IMR-90 (cell line): ENCODE results near the gene IL16. TPM values are rescaled to one million over a fixed set of nuclear protein-coding genes. Genes with fewer than 3 reads are reported as not detected.

Experiments used
- ATAC-seq: fragments of 200-7000 bp; cut with Tn5 transposase; 2 replicates; pipeline ENCODE4 v1.9.1; 2020; ENCODE audit warnings: low read depth, mild to moderate bottlenecking, moderate library complexity
- BruUV-seq: library from RNA; stranded (reverse); fragments of 400-500 nt; replicated peaks from 2 replicates; lab custom pipeline; 2021; lab: Mats Ljungman, UMichigan
- CTCF ChIA-PET: fragments of 300-600 bp; formaldehyde crosslinking; extraction: SDS; loops from one replicate; lab custom pipeline; 2021; ENCODE audit warnings: antibody characterized with exemption; lab: Yijun Ruan, JAX
- POLR2A ChIA-PET: fragments of 300-600 bp; sonication (Branson Sonifier 250); formaldehyde crosslinking; loops from one replicate; lab custom pipeline; 2022; ENCODE audit warnings: antibody characterized with exemption; ENCODE audit not compliant: unreplicated experiment; lab: Charles Lee
- DNase-seq: peaks from one replicate; pipeline ENCODE4 v3.0.0; 2013
- H2AFZ ChIP-seq: replicated peaks from 2 replicates; pipeline ENCODE3; 2013; ENCODE audit warnings: low read length, mild to moderate bottlenecking; ENCODE audit not compliant: poor library complexity
- H2AK5ac ChIP-seq: 2 replicates; pipeline ENCODE4 v1.6.1; 2013; ENCODE audit warnings: low read depth, low read length, inconsistent platforms
- H2AK9ac ChIP-seq: replicated peaks from 2 replicates; pipeline ENCODE3; 2013; ENCODE audit warnings: mild to moderate bottlenecking, low read depth, low read length, moderate library complexity; ENCODE audit not compliant: poor library complexity
- H2BK120ac ChIP-seq: 2 replicates; pipeline ENCODE4 v1.6.1; 2013; ENCODE audit warnings: low read depth, low read length, inconsistent platforms
- H2BK15ac ChIP-seq: 3 replicates; pipeline ENCODE4 v1.6.1; 2013; ENCODE audit warnings: low read depth, low read length, inconsistent platforms
- H2BK20ac ChIP-seq: 2 replicates; pipeline ENCODE4 v1.6.1; 2013; ENCODE audit warnings: low read depth, mild to moderate bottlenecking, inconsistent platforms, low read length, moderate library complexity
- H2BK5ac ChIP-seq: 2 replicates; pipeline ENCODE4 v1.6.1; 2013; ENCODE audit warnings: mild to moderate bottlenecking, low read depth, low read length, inconsistent platforms; ENCODE audit not compliant: poor library complexity, severe bottlenecking
- H3K14ac ChIP-seq: replicated peaks from 2 replicates; pipeline ENCODE4 v1.6.1; 2013; ENCODE audit warnings: low read depth, low read length, inconsistent platforms
- H3K18ac ChIP-seq: 2 replicates; pipeline ENCODE4 v1.6.1; 2013; ENCODE audit warnings: low read depth, low read length, control low read depth
- H3K23ac ChIP-seq: 2 replicates; pipeline ENCODE4 v1.6.1; 2013; ENCODE audit warnings: low read depth, low read length, inconsistent platforms
- H3K27ac ChIP-seq: 2 replicates; pipeline ENCODE4 v1.5.1; 2013; ENCODE audit warnings: mild to moderate bottlenecking, control low read depth, low read length; ENCODE audit not compliant: insufficient read depth
- H3K27me3 ChIP-seq: 2 replicates; pipeline ENCODE4 v1.6.1; 2013; ENCODE audit warnings: low read length; ENCODE audit not compliant: control insufficient read depth, insufficient read depth
- H3K36me3 ChIP-seq: 2 replicates; pipeline ENCODE4 v1.6.1; 2013; ENCODE audit warnings: low read length, mixed read lengths; ENCODE audit not compliant: control insufficient read depth, insufficient read depth
- H3K4ac ChIP-seq: 2 replicates; pipeline ENCODE4 v1.6.1; 2013; ENCODE audit warnings: low read depth, low read length, inconsistent platforms
- H3K4me1 ChIP-seq: 2 replicates; pipeline ENCODE4 v1.6.1; 2013; ENCODE audit warnings: low read length, mixed read lengths; ENCODE audit not compliant: control insufficient read depth, insufficient read depth
- H3K4me2 ChIP-seq: 2 replicates; pipeline ENCODE4 v1.6.1; 2013; ENCODE audit warnings: low read depth, mild to moderate bottlenecking, control low read depth, low read length, moderate library complexity
- H3K4me3 ChIP-seq: 2 replicates; pipeline ENCODE4 v1.5.1; 2013; ENCODE audit warnings: low read depth, mild to moderate bottlenecking, control low read depth, low read length, moderate library complexity; ENCODE audit not compliant: insufficient read depth
- H3K56ac ChIP-seq: 2 replicates; pipeline ENCODE4 v1.6.1; 2013; ENCODE audit warnings: low read length, inconsistent platforms; ENCODE audit not compliant: insufficient read depth; ENCODE audit errors: extremely low read depth
- H3K79me1 ChIP-seq, 2 experiments: 2 replicates each; pipeline ENCODE4 v1.6.1; 2013; ENCODE audit warnings: low read length in 2 of 2, inconsistent platforms in 1 of 2, low read depth in 1 of 2
- H3K9ac ChIP-seq: 2 replicates; pipeline ENCODE4 v1.6.1; 2013; ENCODE audit warnings: low read depth, low read length, control low read depth
- H3K9me1 ChIP-seq: 2 replicates; pipeline ENCODE4 v1.6.1; 2013; ENCODE audit warnings: low read length, inconsistent platforms; ENCODE audit not compliant: insufficient read depth
- H3K9me3 ChIP-seq: 2 replicates; pipeline ENCODE4 v1.6.1; 2013; ENCODE audit warnings: low read length; ENCODE audit not compliant: control insufficient read depth, insufficient read depth
- H4K20me1 ChIP-seq: 2 replicates; pipeline ENCODE4 v1.6.1; 2013; ENCODE audit warnings: low read length, inconsistent platforms; ENCODE audit not compliant: insufficient read depth
- H4K5ac ChIP-seq: 2 replicates; pipeline ENCODE4 v1.6.1; 2013; ENCODE audit warnings: mild to moderate bottlenecking, low read depth, low read length, control low read depth
- H4K8ac ChIP-seq, 2 experiments: 2 replicates each; pipeline ENCODE4 v1.6.1; 2013; ENCODE audit warnings: low read depth in 2 of 2, low read length in 2 of 2, control low read depth in 1 of 2, inconsistent platforms in 1 of 2
- H4K91ac ChIP-seq: 2 replicates; pipeline ENCODE4 v1.6.1; 2013; ENCODE audit warnings: low read depth, low read length, inconsistent platforms; ENCODE audit not compliant: insufficient read depth
- BHLHE40 ChIP-seq: fragments of 150-350 bp; IDR thresholded peaks from 2 replicates; pipeline ENCODE4 v1.6.1; 2016; ENCODE audit warnings: mild to moderate bottlenecking, low read depth, low read length
- CEBPB ChIP-seq: IDR thresholded peaks from 2 replicates; pipeline ENCODE4 v1.6.1; 2012; ENCODE audit warnings: low read depth, low read length, improper control_type of control experiment
- MXI1 ChIP-seq: IDR thresholded peaks from 2 replicates; pipeline ENCODE4 v1.6.1; 2012; ENCODE audit warnings: low read depth, mild to moderate bottlenecking, low read length, moderate library complexity, borderline replicate concordance
- RCOR1 ChIP-seq: IDR thresholded peaks from 2 replicates; pipeline ENCODE4 v1.6.1; 2012; ENCODE audit warnings: mild to moderate bottlenecking, low read length, improper control_type of control experiment; ENCODE audit not compliant: insufficient replicate concordance
- RFX5 ChIP-seq: IDR thresholded peaks from 2 replicates; pipeline ENCODE4 v1.8.0; 2012; ENCODE audit warnings: low read depth, mild to moderate bottlenecking, low read length, moderate library complexity
- WGBS, 2 experiments: methylation state at CpG; one replicate each; pipeline versions ENCODE4 v1.1.5 to v1.1.7; 2013; ENCODE audit warnings: missing lambda C conversion rate in 2 of 2; ENCODE audit not compliant: insufficient read length in 1 of 2; ENCODE audit errors: extremely low coverage in 2 of 2; 5-methylcytosine and 5-hydroxymethylcytosine counted together
- dilution Hi-C: fragments of 300-500 bp; cut with HindIII; formaldehyde crosslinking; loops from one replicate; pipeline ENCODE4 v1.14.3; 2018; ENCODE audit warnings: low sequenced_read_pairs; ENCODE audit not compliant: unreplicated experiment
- in situ Hi-C: fragments of 300-500 bp; cut with MboI; formaldehyde crosslinking; loops from 3 replicates; pipeline ENCODE4 v1.14.3; 2019; ENCODE audit warnings: low sequenced_read_pairs, inconsistent platforms, mixed read lengths
- intact Hi-C: fragments of 100-400 bp; cut with micrococcal nuclease; formaldehyde crosslinking; loops from 2 replicates; pipeline ENCODE4 v1.10.0; 2022
- polyA plus RNA-seq, 3 experiments: library from polyadenylated mRNA; depleted of rRNA; stranded (reverse); fragments of >200 nt; gene quantifications; 2 replicates each; pipeline ENCODE4 v1.2.3, GENCODE V29; 2012; ENCODE audit warnings: low replicate concordance in 1 of 3
- total RNA-seq: library from RNA; depleted of rRNA; stranded (reverse); fragments of >200 nt; gene quantifications from 2 replicates; pipeline ENCODE4 v1.2.3, GENCODE V29; 2012

IL16 gene
- total and polyA plus RNA-seq, 2 of the 4 experiments (the other 2 are of a cell fraction) = 0.18 to 0.27 TPM

- TF ChIP-seq MXI1 (no peak), BHLHE40 (no peak), RFX5 (no peak)
These were observed 78.4 kb downstream of the IL16 start (continued) for GRCh38 chr15:81274931-81275707.

GRCh38 chr15:81275711-81276392 is 79.2 kb downstream of the IL16 start:
- no peak overlapping the region for H3K4ac ChIP-seq
- in situ Hi-C loops = no loop called here
- H3K9me3 ChIP-seq = peaks cover 3% of the 10 kb centered on the region; the same call in 1 of the 2 replicates
- no peak overlapping the region for H3K4me2 ChIP-seq
- peak overlapping the region; percentile 85; the same call in 1 of the 2 replicates for H3K27ac ChIP-seq
- no peaks in the 10 kb centered on the region for H3K79me1 ChIP-seq
- H3K18ac ChIP-seq = peak overlapping the region; percentile 58; the same call in 1 of the 2 replicates
- DNase-seq (peak; percentile 17), ATAC-seq (peak; percentile 30)
- H3K4me1 ChIP-seq = peaks cover 5% of the 10 kb centered on the region
- no peak overlapping the region for H2AFZ ChIP-seq
- H3K9ac ChIP-seq = no peak overlapping the region
- peak; percentile 58; the same call in 1 of the 2 replicates for TF ChIP-seq CEBPB
- no peak for TF ChIP-seq RCOR1
- H4K20me1 ChIP-seq = no peaks in the 10 kb centered on the region
- intact Hi-C loops = loop anchor here (1.0 to 2.0 kb wide), 4 partner anchors 60 to 771 kb away; no protein-coding TSS in a partner anchor
- no peak overlapping the region for H3K14ac ChIP-seq
- peak overlapping the region; percentile 64; the same call in 1 of the 2 replicates for H4K5ac ChIP-seq
- no peak overlapping the region for H4K91ac ChIP-seq
- WGBS, 2 experiments = no CpG with 5 or more reads among the region's 3 CpGs
- peaks cover 14% of the 10 kb centered on the region; the same call in 1 of the 2 replicates for H3K36me3 ChIP-seq
- H2BK120ac ChIP-seq = peak overlapping the region; percentile 12; the same call in 1 of the 2 replicates
- no peak overlapping the region for H2AK9ac ChIP-seq
- H3K4me3 ChIP-seq = no peak overlapping the region
- H2BK5ac ChIP-seq = no peak overlapping the region
- no peak overlapping the region; the same call in 1 of the 2 replicates for H2AK5ac ChIP-seq
- 0 out of 3 replicates have a peak overlapping the region, but pooled peaks have one; percentile 41 for H2BK15ac ChIP-seq
- no peak overlapping the region for H3K23ac ChIP-seq
- peak overlapping the region in 1 of 2 experiments; percentile 39; a peak in 2 of 4 replicates for H4K8ac ChIP-seq
- no peak overlapping the region for H3K56ac ChIP-seq
- H3K27me3 ChIP-seq = no peaks in the 10 kb centered on the region
- dilution Hi-C loops = no loop called here
- no TSS peak for BruUV-seq
- no peak overlapping the region for H2BK20ac ChIP-seq
- H3K9me1 ChIP-seq = peaks cover 1% of the 10 kb centered on the region; the same call in 1 of the 2 replicates
- ChIA-PET CTCF (interaction anchor here (0.6 to 2.3 kb wide), 12 partner anchors 10 to 135 kb away, joined by 3 to 23 read pairs (median 5); partner anchors contain the start of gene STARD5), POLR2A (interaction anchor here (0.5 kb wide), 1 partner anchor 306 kb away, joined by 3 read pairs; no protein-coding TSS in a partner anchor)
